Measurements from ENCODE around the gene PARL.
A peak's percentile ranks its signal among the peaks of the same experiment; 100 is the strongest.

GRCh38 chr3:183884427-183885296 lies at the start of gene PARL:
- TF ChIP-seq EP300 (IDR thresholded peaks at IDR 0.05) (peak; percentile 69 to 88), POLR2A (IDR thresholded peaks at IDR 0.05) (peak; percentile 27 to 48)

Measured in tibial nerve (tissue), 3 donors.